IMR-90 (cell line): ENCODE results near the gene RAB4B. TPM values are rescaled to one million over a fixed set of nuclear protein-coding genes. Genes with fewer than 3 reads are reported as not detected.

Source experiments
- ATAC-seq: fragments of 200-7000 bp; cut with Tn5 transposase; 2 replicates; pipeline ENCODE4 v1.9.1; 2020; ENCODE audit warnings: low read depth, mild to moderate bottlenecking, moderate library complexity
- BruUV-seq: library from RNA; stranded (reverse); fragments of 400-500 nt; replicated peaks from 2 replicates; lab custom pipeline; 2021; lab: Mats Ljungman, UMichigan
- CTCF ChIA-PET: fragments of 300-600 bp; formaldehyde crosslinking; extraction: SDS; loops from one replicate; lab custom pipeline; 2021; ENCODE audit warnings: antibody characterized with exemption; lab: Yijun Ruan, JAX
- POLR2A ChIA-PET: fragments of 300-600 bp; sonication (Branson Sonifier 250); formaldehyde crosslinking; loops from one replicate; lab custom pipeline; 2022; ENCODE audit warnings: antibody characterized with exemption; ENCODE audit not compliant: unreplicated experiment; lab: Charles Lee
- DNase-seq: peaks from one replicate; pipeline ENCODE4 v3.0.0; 2013
- H2AFZ ChIP-seq: replicated peaks from 2 replicates; pipeline ENCODE3; 2013; ENCODE audit warnings: low read length, mild to moderate bottlenecking; ENCODE audit not compliant: poor library complexity
- H2AK5ac ChIP-seq: 2 replicates; pipeline ENCODE4 v1.6.1; 2013; ENCODE audit warnings: low read depth, low read length, inconsistent platforms
- H2AK9ac ChIP-seq: replicated peaks from 2 replicates; pipeline ENCODE3; 2013; ENCODE audit warnings: mild to moderate bottlenecking, low read depth, low read length, moderate library complexity; ENCODE audit not compliant: poor library complexity
- H2BK120ac ChIP-seq: 2 replicates; pipeline ENCODE4 v1.6.1; 2013; ENCODE audit warnings: low read depth, low read length, inconsistent platforms
- H2BK15ac ChIP-seq: 3 replicates; pipeline ENCODE4 v1.6.1; 2013; ENCODE audit warnings: low read depth, low read length, inconsistent platforms
- H2BK20ac ChIP-seq: 2 replicates; pipeline ENCODE4 v1.6.1; 2013; ENCODE audit warnings: low read depth, mild to moderate bottlenecking, inconsistent platforms, low read length, moderate library complexity
- H2BK5ac ChIP-seq: 2 replicates; pipeline ENCODE4 v1.6.1; 2013; ENCODE audit warnings: mild to moderate bottlenecking, low read depth, low read length, inconsistent platforms; ENCODE audit not compliant: poor library complexity, severe bottlenecking
- H3K14ac ChIP-seq: replicated peaks from 2 replicates; pipeline ENCODE4 v1.6.1; 2013; ENCODE audit warnings: low read depth, low read length, inconsistent platforms
- H3K18ac ChIP-seq: 2 replicates; pipeline ENCODE4 v1.6.1; 2013; ENCODE audit warnings: low read depth, low read length, control low read depth
- H3K23ac ChIP-seq: 2 replicates; pipeline ENCODE4 v1.6.1; 2013; ENCODE audit warnings: low read depth, low read length, inconsistent platforms
- H3K27ac ChIP-seq: 2 replicates; pipeline ENCODE4 v1.5.1; 2013; ENCODE audit warnings: mild to moderate bottlenecking, control low read depth, low read length; ENCODE audit not compliant: insufficient read depth
- H3K27me3 ChIP-seq: 2 replicates; pipeline ENCODE4 v1.6.1; 2013; ENCODE audit warnings: low read length; ENCODE audit not compliant: control insufficient read depth, insufficient read depth
- H3K36me3 ChIP-seq: 2 replicates; pipeline ENCODE4 v1.6.1; 2013; ENCODE audit warnings: low read length, mixed read lengths; ENCODE audit not compliant: control insufficient read depth, insufficient read depth
- H3K4ac ChIP-seq: 2 replicates; pipeline ENCODE4 v1.6.1; 2013; ENCODE audit warnings: low read depth, low read length, inconsistent platforms
- H3K4me1 ChIP-seq: 2 replicates; pipeline ENCODE4 v1.6.1; 2013; ENCODE audit warnings: low read length, mixed read lengths; ENCODE audit not compliant: control insufficient read depth, insufficient read depth
- H3K4me2 ChIP-seq: 2 replicates; pipeline ENCODE4 v1.6.1; 2013; ENCODE audit warnings: low read depth, mild to moderate bottlenecking, control low read depth, low read length, moderate library complexity
- H3K4me3 ChIP-seq: 2 replicates; pipeline ENCODE4 v1.5.1; 2013; ENCODE audit warnings: low read depth, mild to moderate bottlenecking, control low read depth, low read length, moderate library complexity; ENCODE audit not compliant: insufficient read depth
- H3K56ac ChIP-seq: 2 replicates; pipeline ENCODE4 v1.6.1; 2013; ENCODE audit warnings: low read length, inconsistent platforms; ENCODE audit not compliant: insufficient read depth; ENCODE audit errors: extremely low read depth
- H3K79me1 ChIP-seq, 2 experiments: 2 replicates each; pipeline ENCODE4 v1.6.1; 2013; ENCODE audit warnings: low read length in 2 of 2, inconsistent platforms in 1 of 2, low read depth in 1 of 2
- H3K9ac ChIP-seq: 2 replicates; pipeline ENCODE4 v1.6.1; 2013; ENCODE audit warnings: low read depth, low read length, control low read depth
- H3K9me1 ChIP-seq: 2 replicates; pipeline ENCODE4 v1.6.1; 2013; ENCODE audit warnings: low read length, inconsistent platforms; ENCODE audit not compliant: insufficient read depth
- H3K9me3 ChIP-seq: 2 replicates; pipeline ENCODE4 v1.6.1; 2013; ENCODE audit warnings: low read length; ENCODE audit not compliant: control insufficient read depth, insufficient read depth
- H4K20me1 ChIP-seq: 2 replicates; pipeline ENCODE4 v1.6.1; 2013; ENCODE audit warnings: low read length, inconsistent platforms; ENCODE audit not compliant: insufficient read depth
- H4K5ac ChIP-seq: 2 replicates; pipeline ENCODE4 v1.6.1; 2013; ENCODE audit warnings: mild to moderate bottlenecking, low read depth, low read length, control low read depth
- H4K8ac ChIP-seq, 2 experiments: 2 replicates each; pipeline ENCODE4 v1.6.1; 2013; ENCODE audit warnings: low read depth in 2 of 2, low read length in 2 of 2, control low read depth in 1 of 2, inconsistent platforms in 1 of 2
- H4K91ac ChIP-seq: 2 replicates; pipeline ENCODE4 v1.6.1; 2013; ENCODE audit warnings: low read depth, low read length, inconsistent platforms; ENCODE audit not compliant: insufficient read depth
- ELK1 ChIP-seq: fragments of 150-350 bp; IDR thresholded peaks from 2 replicates; pipeline ENCODE4 v1.6.1; 2016; ENCODE audit warnings: low read depth, mild to moderate bottlenecking, low read length, moderate library complexity, borderline replicate concordance
- FOS ChIP-seq: fragments of 150-350 bp; IDR thresholded peaks from 2 replicates; pipeline ENCODE4 v1.6.1; 2016; ENCODE audit warnings: low read depth, low read length
- MAZ ChIP-seq: IDR thresholded peaks from 2 replicates; pipeline ENCODE4 v1.6.1; 2012; ENCODE audit warnings: low read depth, mild to moderate bottlenecking, low read length, improper control_type of control experiment, moderate library complexity, borderline replicate concordance
- MXI1 ChIP-seq: IDR thresholded peaks from 2 replicates; pipeline ENCODE4 v1.6.1; 2012; ENCODE audit warnings: low read depth, mild to moderate bottlenecking, low read length, moderate library complexity, borderline replicate concordance
- NFE2L2 ChIP-seq: fragments of 150-350 bp; IDR thresholded peaks from 2 replicates; pipeline ENCODE4 v1.6.1; 2016; ENCODE audit warnings: low read depth, mild to moderate bottlenecking, low read length
- POLR2A ChIP-seq: IDR thresholded peaks from 2 replicates; pipeline ENCODE4 v1.6.1; 2012; ENCODE audit warnings: mild to moderate bottlenecking, low read depth, low read length
- RAD21 ChIP-seq: IDR thresholded peaks from 2 replicates; pipeline ENCODE4 v1.6.1; 2012; ENCODE audit warnings: low read length, improper control_type of control experiment
- WGBS, 2 experiments: methylation state at CpG; one replicate each; pipeline versions ENCODE4 v1.1.5 to v1.1.7; 2013; ENCODE audit warnings: missing lambda C conversion rate in 2 of 2; ENCODE audit not compliant: insufficient read length in 1 of 2; ENCODE audit errors: extremely low coverage in 2 of 2; 5-methylcytosine and 5-hydroxymethylcytosine counted together
- dilution Hi-C: fragments of 300-500 bp; cut with HindIII; formaldehyde crosslinking; loops from one replicate; pipeline ENCODE4 v1.14.3; 2018; ENCODE audit warnings: low sequenced_read_pairs; ENCODE audit not compliant: unreplicated experiment
- in situ Hi-C: fragments of 300-500 bp; cut with MboI; formaldehyde crosslinking; loops from 3 replicates; pipeline ENCODE4 v1.14.3; 2019; ENCODE audit warnings: low sequenced_read_pairs, inconsistent platforms, mixed read lengths
- intact Hi-C: fragments of 100-400 bp; cut with micrococcal nuclease; formaldehyde crosslinking; loops from 2 replicates; pipeline ENCODE4 v1.10.0; 2022
- polyA plus RNA-seq, 3 experiments: library from polyadenylated mRNA; depleted of rRNA; stranded (reverse); fragments of >200 nt; gene quantifications; 2 replicates each; pipeline ENCODE4 v1.2.3, GENCODE V29; 2012; ENCODE audit warnings: low replicate concordance in 1 of 3
- total RNA-seq: library from RNA; depleted of rRNA; stranded (reverse); fragments of >200 nt; gene quantifications from 2 replicates; pipeline ENCODE4 v1.2.3, GENCODE V29; 2012

RAB4B gene
- total and polyA plus RNA-seq, 2 of the 4 experiments (the other 2 are of a cell fraction), result 7.9 to 21.4 TPM

- Histone ChIP-seq H3K27ac (no peak overlapping the region), H4K91ac (no peak overlapping the region), H2AFZ (no peak overlapping the region), H3K9me3 (no peaks in the 10 kb centered on the region), H3K36me3 (peaks cover 56% of the 10 kb centered on the region), H3K14ac (no peak overlapping the region), H2BK20ac (no peak overlapping the region), H3K4me1 (peaks cover 2% of the 10 kb centered on the region; the same call in 1 of the 2 replicates), H3K9me1 (peaks cover 9% of the 10 kb centered on the region; the same call in 1 of the 2 replicates), H4K8ac (no peak overlapping the region), H2AK9ac (no peak overlapping the region), H2AK5ac (no peak overlapping the region), H3K4me3 (no peak overlapping the region), H4K5ac (no peak overlapping the region), H4K20me1 (peaks cover 35% of the 10 kb centered on the region), H3K23ac (no peak overlapping the region), H3K56ac (no peak overlapping the region), H3K18ac (no peak overlapping the region), H3K4me2 (no peak overlapping the region), H2BK5ac (no peak overlapping the region), H3K9ac (no peak overlapping the region), H3K79me1 (peaks cover 27 to 57% of the 10 kb centered on the region in 2 experiments), H2BK120ac (no peak overlapping the region), H2BK15ac (no peak overlapping the region), H3K27me3 (no peaks in the 10 kb centered on the region), H3K4ac (no peak overlapping the region)
- no TSS peak for BruUV-seq
- CTCF ChIA-PET, result no interaction called here
- TF ChIP-seq NFE2L2 (no peak), FOS (no peak), POLR2A (no peak), ELK1 (no peak), RAD21 (no peak), MXI1 (no peak), MAZ (no peak)
- ATAC-seq, result no peak
- in situ Hi-C loops (no loop called here), dilution Hi-C loops (no loop called here), intact Hi-C loops (no loop called here)
- no peak for DNase-seq
- POLR2A ChIA-PET, result no interaction called here
- 96% methylated on average over 3 of the region's 11 CpGs; no CpG with 5 or more reads in 1 of the 2 experiments for WGBS, 2 experiments
These were observed 21.4 kb upstream of the RAB4B start for GRCh38 chr19:40756502-40757110.
